NCI-H69 (cell line): ENCODE measurements around the gene NKAIN4.
A peak's percentile ranks its signal among the peaks of the same experiment; 100 is the strongest.
"Not testable (repeated sequence)": the region's sequence is repeated elsewhere in the genome, so short reads cannot be mapped to it uniquely, and the experiment has no call there.

ENCODE experiments used
- DNase-seq: peaks from one replicate; lab custom pipeline; 2025; lab: John Stamatoyannopoulos, UW

Gene NKAIN4

GRCh38 chr20:63236116-63236837 is 18.0 kb downstream of the NKAIN4 start:
- DNase-seq: no peak

GRCh38 chr20:63235399-63235983 is 18.8 kb downstream of the NKAIN4 start, which contains the start of gene BIRC7:
Gene BIRC7, plus strand, starts transcription at chr20:63235905. Its CDS starts 192 bp downstream, at chr20:63236097.
- no peak for DNase-seq

- DNase-seq: peak; percentile 79
Observed at GRCh38 chr20:63234693-63235398, 19.4 kb downstream of the NKAIN4 start.

- DNase-seq: no peak
Observed at GRCh38 chr20:63233924-63234323, 20.3 kb downstream of the NKAIN4 start.

- DNase-seq: no peak
Observed at GRCh38 chr20:63233061-63233344, 21.3 kb downstream of the NKAIN4 start.

- DNase-seq: no peak
Observed at GRCh38 chr20:63232235-63233060, 21.8 kb downstream of the NKAIN4 start.

- peak; percentile 16 for DNase-seq
Observed at GRCh38 chr20:63230800-63231268, 23.4 kb downstream of the NKAIN4 start.

- DNase-seq: no peak
Observed at GRCh38 chr20:63228806-63229205, 25.5 kb downstream of the NKAIN4 start.

GRCh38 chr20:63227260-63227659 is 27.0 kb downstream of the NKAIN4 start:
- DNase-seq: no peak

GRCh38 chr20:63226042-63226943 is 28.0 kb downstream of the NKAIN4 start:
- DNase-seq: no peak

- no peak for DNase-seq
Observed at GRCh38 chr20:63225082-63225454, 29.2 kb downstream of the NKAIN4 start.

GRCh38 chr20:63224412-63225081 is 29.7 kb downstream of the NKAIN4 start:
- DNase-seq: peak; percentile 75

GRCh38 chr20:63223826-63224207 is 30.4 kb downstream of the NKAIN4 start:
- no peak for DNase-seq

- DNase-seq: peak; percentile 47
Observed at GRCh38 chr20:63223121-63223825, 31.0 kb downstream of the NKAIN4 start.

- peak; percentile 2 for DNase-seq
Observed at GRCh38 chr20:63222541-63222940, 31.7 kb downstream of the NKAIN4 start.

- DNase-seq: not testable (repeated sequence)
Observed at GRCh38 chr20:63221400-63222053, 32.7 kb downstream of the NKAIN4 start.

- DNase-seq: no peak
Observed at GRCh38 chr20:63220696-63221399, 33.4 kb downstream of the NKAIN4 start.

GRCh38 chr20:63219866-63220521 is 34.3 kb downstream of the NKAIN4 start:
- no peak for DNase-seq
